A549 (cell line): ENCODE data around the gene SPATA16. TPM values are rescaled to one million over a fixed set of nuclear protein-coding genes. Genes with fewer than 3 reads are reported as not detected.

Experiments used
- ATAC-seq, 2 experiments: fragments of 200-7000 bp in 1 of 2; fragments of >200 bp in 1 of 2; cut with Nextera tagmentation in 1 of 2; cut with Tn5 transposase in 1 of 2; 3 replicates each; pipeline versions ENCODE4 v1.8.0 to v1.9.1; 2018 to 2020; ENCODE audit warnings: mild to moderate bottlenecking in 1 of 2, moderate library complexity in 1 of 2
- CTCF ChIA-PET: fragments of 300-600 bp; sonication (Branson Sonifier 250); formaldehyde crosslinking; extraction: SDS; loops from one replicate; lab custom pipeline; 2021; ENCODE audit warnings: antibody characterized with exemption, inconsistent platforms; lab: Yijun Ruan, JAX
- POLR2A ChIA-PET: fragments of 350-600 bp; formaldehyde crosslinking; extraction: SDS; loops from one replicate; lab custom pipeline; 2021; ENCODE audit warnings: antibody characterized with exemption, inconsistent platforms; lab: Yijun Ruan, JAX
- DNase-seq, 2 experiments: peaks; one replicate each; pipeline versions ENCODE4 v3.0.0 to v3.0.0-alpha.2; 2011 to 2016; ENCODE audit warnings: low read depth in 1 of 2, low spot score in 1 of 2
- FAIRE-seq: peaks from 2 replicates; lab custom pipeline; 2011; peaks lifted over from hg19 to GRCh38; lab: Jason Lieb, UNC
- H3K27ac ChIP-seq, 2 experiments: fragments of >200 bp; sonication (Bioruptor Twin); formaldehyde crosslinking; 3 replicates each; pipeline ENCODE4 v1.5.1; 2016 to 2017
- H3K4me1 ChIP-seq: fragments of >200 bp; sonication (Bioruptor Twin); formaldehyde crosslinking; 3 replicates; pipeline ENCODE4 v1.6.1; 2016
- H3K4me2 ChIP-seq: fragments of >200 bp; sonication (Bioruptor Twin); formaldehyde crosslinking; 3 replicates; pipeline ENCODE4 v1.6.1; 2016
- H3K4me3 ChIP-seq: fragments of >200 bp; sonication (Bioruptor Twin); formaldehyde crosslinking; 3 replicates; pipeline ENCODE4 v1.5.1; 2016
- H3K9me3 ChIP-seq: fragments of >200 bp; sonication (Bioruptor Twin); formaldehyde crosslinking; 3 replicates; pipeline ENCODE4 v1.6.1; 2016
- BHLHE40 ChIP-seq: IDR thresholded peaks from 2 replicates; pipeline ENCODE4 v1.6.1; 2012; ENCODE audit warnings: low read depth, low read length, inconsistent platforms
- CEBPB ChIP-seq, 2 experiments: fragments of >200 bp in 1 of 2; sonication (Bioruptor Twin) in 1 of 2; formaldehyde crosslinking in 1 of 2; IDR thresholded peaks; 2 replicates each; pipeline ENCODE4 v1.6.1; 2012 to 2016
- CHD2 ChIP-seq: fragments of 150-350 bp; IDR thresholded peaks from 2 replicates; pipeline ENCODE4 v1.6.1; 2014; ENCODE audit warnings: low read length; ENCODE audit not compliant: partially characterized antibody
- E2F6 ChIP-seq: IDR thresholded peaks from 2 replicates; pipeline ENCODE4 v1.6.1; 2012; ENCODE audit warnings: low read depth, borderline replicate concordance
- FOSB ChIP-seq: fragments of 250-450 bp; sonication (Bioruptor Pico); IDR thresholded peaks from 2 replicates; pipeline ENCODE4 v1.5.0; 2020; ENCODE audit warnings: mild to moderate bottlenecking, moderate library complexity
- FOSL2 ChIP-seq, 2 experiments: fragments of 450-650 bp in 1 of 2; fragments of >200 bp in 1 of 2; sonication (Bioruptor Twin) in 1 of 2; formaldehyde crosslinking; IDR thresholded peaks; 2 replicates each; pipeline versions ENCODE4 v1.5.0 to v1.6.1; 2016 to 2020; ENCODE audit warnings: mild to moderate bottlenecking in 1 of 2, moderate library complexity in 1 of 2
- HEYL ChIP-seq: fragments of 250-450 bp; sonication (Bioruptor Pico); IDR thresholded peaks from 2 replicates; pipeline ENCODE4 v1.8.0; 2021; ENCODE audit warnings: mild to moderate bottlenecking, moderate library complexity
- HOXB13 ChIP-seq: fragments of 250-450 bp; sonication (Bioruptor Pico); IDR thresholded peaks from 2 replicates; pipeline ENCODE4 v1.5.0; 2020; ENCODE audit warnings: low read depth, mild to moderate bottlenecking, moderate library complexity
- HOXB5 ChIP-seq: fragments of 250-450 bp; sonication (Bioruptor Pico); IDR thresholded peaks from 2 replicates; pipeline ENCODE4 v1.5.0; 2020; ENCODE audit warnings: mild to moderate bottlenecking, moderate library complexity
- MAFK ChIP-seq: fragments of 450-650 bp; IDR thresholded peaks from 2 replicates; pipeline ENCODE4 v1.6.1; 2014; ENCODE audit not compliant: partially characterized antibody
- NFE2L2 ChIP-seq: fragments of 150-350 bp; conservative IDR thresholded peaks from 2 replicates; pipeline ENCODE4 v1.6.1; 2014; ENCODE audit warnings: low read length
- POLR2A ChIP-seq: IDR thresholded peaks from 2 replicates; pipeline ENCODE4 v1.6.1; 2012; ENCODE audit warnings: mild to moderate bottlenecking, low read length
- RARB ChIP-seq: fragments of 250-450 bp; sonication (Bioruptor Pico); IDR thresholded peaks from 2 replicates; pipeline ENCODE4 v1.8.0; 2021; ENCODE audit warnings: mild to moderate bottlenecking, moderate library complexity
- RNF2 ChIP-seq: fragments of 200-600 bp; sonication (generic); IDR thresholded peaks from 2 replicates; pipeline ENCODE4 v1.6.1; 2016; ENCODE audit warnings: low read depth, mild to moderate bottlenecking, antibody characterized with exemption, moderate library complexity, borderline replicate concordance
- USF2 ChIP-seq: fragments of 450-650 bp; IDR thresholded peaks from 2 replicates; pipeline ENCODE4 v1.6.1; 2014; ENCODE audit warnings: antibody characterized with exemption
- ZC3H11A ChIP-seq: fragments of 450-650 bp; IDR thresholded peaks from 2 replicates; pipeline ENCODE4 v1.6.1; 2014; ENCODE audit warnings: antibody characterized with exemption, mild to moderate bottlenecking
- ZSCAN20 ChIP-seq: fragments of 250-450 bp; sonication (Bioruptor Pico); IDR thresholded peaks from 2 replicates; pipeline ENCODE4 v1.8.0; 2022; ENCODE audit warnings: mild to moderate bottlenecking, moderate library complexity
- WGBS: methylation state at CpG from one replicate; pipeline ENCODE4 v1.1.6; 2017; ENCODE audit errors: missing lambda C conversion rate; 5-methylcytosine and 5-hydroxymethylcytosine counted together
- polyA plus RNA-seq, 4 experiments: library from polyadenylated mRNA; depleted of rRNA in 3 of 4; stranded (reverse); fragments of >200 nt; fragmentation: RNase III in 1 of 4; extraction: RNeasy Plus Mini Kit Qiagen cat#74134 plus additional on column Dnase treatment in 1 of 4; gene quantifications; 2 replicates in 3 of 4; 3 replicates in 1 of 4; pipeline ENCODE4 v1.2.3, GENCODE V29; 2011 to 2017
- TF ChIP-seq, protein P1 (sequence below): fragments of >200 bp; sonication (Bioruptor Twin); formaldehyde crosslinking; IDR thresholded peaks from 3 replicates; pipeline ENCODE4 v1.5.1; 2016
- TF ChIP-seq, protein P2 (sequence below): fragments of >200 bp; sonication (Bioruptor Twin); formaldehyde crosslinking; IDR thresholded peaks from 3 replicates; pipeline ENCODE4 v1.6.1; 2016
- TF ChIP-seq, protein P3 (sequence below): IDR thresholded peaks from 2 replicates; pipeline ENCODE4 v1.6.1; 2012
- TF ChIP-seq, protein P4 (sequence below): fragments of 250-450 bp; sonication (Bioruptor Pico); IDR thresholded peaks from 2 replicates; pipeline ENCODE4 v1.5.0; 2021; ENCODE audit warnings: mild to moderate bottlenecking, moderate library complexity, borderline replicate concordance
- TF ChIP-seq, protein P5 (sequence below): fragments of 250-450 bp; sonication (Bioruptor Pico); IDR thresholded peaks from 2 replicates; pipeline ENCODE4 v1.5.0; 2020; ENCODE audit warnings: low read depth, mild to moderate bottlenecking, moderate library complexity

Gene SPATA16
- polyA plus RNA-seq, 2 of the 4 experiments (the other 2 are of a cell fraction), result not detected

- CTCF ChIA-PET, result no interaction called here
- 0% methylated on average over 1 of the region's 1 CpG for WGBS
- H3K4me3 ChIP-seq, result no peak overlapping the region
- POLR2A ChIA-PET, result no interaction called here
- TF ChIP-seq HEYL (CRISPR knock-in tag), result no peak
- TF ChIP-seq BHLHE40, result no peak
- TF ChIP-seq NFE2L2, result no peak
- TF ChIP-seq MAFK, result no peak
- TF ChIP-seq, protein P1, sequence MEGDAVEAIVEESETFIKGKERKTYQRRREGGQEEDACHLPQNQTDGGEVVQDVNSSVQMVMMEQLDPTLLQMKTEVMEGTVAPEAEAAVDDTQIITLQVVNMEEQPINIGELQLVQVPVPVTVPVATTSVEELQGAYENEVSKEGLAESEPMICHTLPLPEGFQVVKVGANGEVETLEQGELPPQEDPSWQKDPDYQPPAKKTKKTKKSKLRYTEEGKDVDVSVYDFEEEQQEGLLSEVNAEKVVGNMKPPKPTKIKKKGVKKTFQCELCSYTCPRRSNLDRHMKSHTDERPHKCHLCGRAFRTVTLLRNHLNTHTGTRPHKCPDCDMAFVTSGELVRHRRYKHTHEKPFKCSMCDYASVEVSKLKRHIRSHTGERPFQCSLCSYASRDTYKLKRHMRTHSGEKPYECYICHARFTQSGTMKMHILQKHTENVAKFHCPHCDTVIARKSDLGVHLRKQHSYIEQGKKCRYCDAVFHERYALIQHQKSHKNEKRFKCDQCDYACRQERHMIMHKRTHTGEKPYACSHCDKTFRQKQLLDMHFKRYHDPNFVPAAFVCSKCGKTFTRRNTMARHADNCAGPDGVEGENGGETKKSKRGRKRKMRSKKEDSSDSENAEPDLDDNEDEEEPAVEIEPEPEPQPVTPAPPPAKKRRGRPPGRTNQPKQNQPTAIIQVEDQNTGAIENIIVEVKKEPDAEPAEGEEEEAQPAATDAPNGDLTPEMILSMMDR, result no peak
- TF ChIP-seq E2F6, result no peak
- H3K27ac ChIP-seq, result no peak overlapping the region
- no peak for FAIRE-seq
- H3K4me2 ChIP-seq, result no peak overlapping the region
- ATAC-seq, result no peak
- H3K4me1 ChIP-seq, result no peaks in the 10 kb centered on the region
- DNase-seq, result no peak
- H3K9me3 ChIP-seq, result no peaks in the 10 kb centered on the region
Measured at GRCh38 chr3:173103469-173103868, 37.6 kb downstream of the SPATA16 start.

DNA sequence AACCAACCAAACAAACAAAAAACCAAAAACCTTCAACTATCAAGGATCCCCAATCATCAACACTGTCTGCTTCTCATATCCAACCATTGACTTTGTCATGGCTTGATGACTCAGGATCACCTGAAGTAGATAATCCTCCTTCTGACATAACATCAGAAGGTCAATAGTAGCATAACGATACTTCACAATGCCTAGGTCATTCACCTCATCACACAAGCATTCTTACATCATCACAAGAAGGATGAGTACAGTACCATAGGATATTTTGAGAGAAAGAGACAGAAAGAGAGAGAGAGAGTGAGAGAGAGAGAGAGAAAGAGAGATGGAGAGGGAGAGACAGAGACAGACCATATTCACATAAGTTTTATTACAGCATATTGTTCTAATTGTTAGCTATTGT, 42.1 kb downstream of the SPATA16 start:
- no peak for TF ChIP-seq HOXB13 (CRISPR knock-in tag)
- Histone ChIP-seq H3K4me3 (no peak overlapping the region), H3K4me1 (no peaks in the 10 kb centered on the region), H3K9me3 (no peaks in the 10 kb centered on the region), H3K4me2 (no peak overlapping the region), H3K27ac (no peak overlapping the region)
- 0% methylated on average over 1 of the region's 1 CpG for WGBS
- ATAC-seq (no peak), FAIRE-seq (no peak), DNase-seq (no peak)
- ChIA-PET POLR2A (no interaction called here), CTCF (interaction anchor here (0.6 kb wide), 1 partner anchor 67 kb away, joined by 3 read pairs; no protein-coding TSS in a partner anchor)

DNA sequence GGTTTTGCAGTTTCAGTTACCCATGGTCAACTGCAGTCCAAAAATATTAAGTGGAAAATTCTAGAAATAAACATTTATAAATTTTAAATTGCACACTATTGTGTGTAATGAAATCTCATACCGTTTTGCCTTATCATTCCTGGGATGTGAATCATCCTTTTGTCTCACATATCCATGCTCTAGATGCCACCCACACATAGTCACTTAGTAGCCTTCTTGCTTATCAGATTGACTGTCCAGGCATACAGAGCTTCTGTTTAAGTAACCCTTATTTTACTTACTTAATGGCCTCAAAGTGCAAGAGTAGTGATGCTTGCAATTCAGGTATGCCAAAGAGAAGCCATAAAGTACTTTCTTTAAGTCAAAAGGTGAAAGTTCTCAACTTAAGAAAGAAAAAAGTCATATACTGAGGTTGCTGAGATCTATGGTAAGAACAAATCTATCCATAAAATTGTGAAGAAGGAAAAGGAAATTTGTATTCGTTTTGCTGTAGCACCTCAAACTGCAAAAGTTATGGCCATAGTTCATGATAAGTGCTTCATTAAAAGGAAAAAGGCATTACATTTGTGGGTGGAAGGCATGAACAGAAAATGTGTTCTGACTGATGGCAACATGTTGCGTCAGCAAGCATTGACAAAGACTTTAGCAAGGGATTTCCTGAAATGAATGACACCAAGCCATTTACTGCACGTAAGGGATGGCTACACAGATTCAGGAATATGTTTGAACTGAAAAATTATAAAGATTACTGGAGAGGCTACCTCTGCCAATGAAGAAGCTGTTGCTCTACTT, 43.8 kb downstream of the SPATA16 start:
- DNase-seq (peak in 1 of 2 experiments; percentile 2), ATAC-seq (no peak), FAIRE-seq (no peak)
- CTCF ChIA-PET, result no interaction called here
- POLR2A ChIA-PET, result no interaction called here
- no peak for TF ChIP-seq RNF2
- TF ChIP-seq, protein P2, sequence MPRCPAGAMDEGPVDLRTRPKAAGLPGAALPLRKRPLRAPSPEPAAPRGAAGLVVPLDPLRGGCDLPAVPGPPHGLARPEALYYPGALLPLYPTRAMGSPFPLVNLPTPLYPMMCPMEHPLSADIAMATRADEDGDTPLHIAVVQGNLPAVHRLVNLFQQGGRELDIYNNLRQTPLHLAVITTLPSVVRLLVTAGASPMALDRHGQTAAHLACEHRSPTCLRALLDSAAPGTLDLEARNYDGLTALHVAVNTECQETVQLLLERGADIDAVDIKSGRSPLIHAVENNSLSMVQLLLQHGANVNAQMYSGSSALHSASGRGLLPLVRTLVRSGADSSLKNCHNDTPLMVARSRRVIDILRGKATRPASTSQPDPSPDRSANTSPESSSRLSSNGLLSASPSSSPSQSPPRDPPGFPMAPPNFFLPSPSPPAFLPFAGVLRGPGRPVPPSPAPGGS, result no peak
- no peak for TF ChIP-seq FOSB (CRISPR knock-in tag)
- no peak for TF ChIP-seq ZSCAN20 (CRISPR knock-in tag)
- no peak for TF ChIP-seq POLR2A
- no peak for TF ChIP-seq FOSL2 (IDR thresholded peaks at IDR 0.05)
- no peak for TF ChIP-seq FOSL2 (CRISPR knock-in tag; IDR thresholded peaks at IDR 0.05)
- TF ChIP-seq HOXB5 (CRISPR knock-in tag), result no peak
- TF ChIP-seq HOXB13 (CRISPR knock-in tag), result no peak
- TF ChIP-seq CHD2, result no peak
- TF ChIP-seq ZC3H11A, result no peak
- TF ChIP-seq CEBPB (IDR thresholded peaks at IDR 0.05), result no peak
- TF ChIP-seq, protein P3, sequence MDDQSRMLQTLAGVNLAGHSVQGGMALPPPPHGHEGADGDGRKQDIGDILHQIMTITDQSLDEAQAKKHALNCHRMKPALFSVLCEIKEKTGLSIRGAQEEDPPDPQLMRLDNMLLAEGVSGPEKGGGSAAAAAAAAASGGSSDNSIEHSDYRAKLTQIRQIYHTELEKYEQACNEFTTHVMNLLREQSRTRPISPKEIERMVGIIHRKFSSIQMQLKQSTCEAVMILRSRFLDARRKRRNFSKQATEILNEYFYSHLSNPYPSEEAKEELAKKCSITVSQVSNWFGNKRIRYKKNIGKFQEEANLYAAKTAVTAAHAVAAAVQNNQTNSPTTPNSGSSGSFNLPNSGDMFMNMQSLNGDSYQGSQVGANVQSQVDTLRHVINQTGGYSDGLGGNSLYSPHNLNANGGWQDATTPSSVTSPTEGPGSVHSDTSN, result no peak
- TF ChIP-seq, protein P4, sequence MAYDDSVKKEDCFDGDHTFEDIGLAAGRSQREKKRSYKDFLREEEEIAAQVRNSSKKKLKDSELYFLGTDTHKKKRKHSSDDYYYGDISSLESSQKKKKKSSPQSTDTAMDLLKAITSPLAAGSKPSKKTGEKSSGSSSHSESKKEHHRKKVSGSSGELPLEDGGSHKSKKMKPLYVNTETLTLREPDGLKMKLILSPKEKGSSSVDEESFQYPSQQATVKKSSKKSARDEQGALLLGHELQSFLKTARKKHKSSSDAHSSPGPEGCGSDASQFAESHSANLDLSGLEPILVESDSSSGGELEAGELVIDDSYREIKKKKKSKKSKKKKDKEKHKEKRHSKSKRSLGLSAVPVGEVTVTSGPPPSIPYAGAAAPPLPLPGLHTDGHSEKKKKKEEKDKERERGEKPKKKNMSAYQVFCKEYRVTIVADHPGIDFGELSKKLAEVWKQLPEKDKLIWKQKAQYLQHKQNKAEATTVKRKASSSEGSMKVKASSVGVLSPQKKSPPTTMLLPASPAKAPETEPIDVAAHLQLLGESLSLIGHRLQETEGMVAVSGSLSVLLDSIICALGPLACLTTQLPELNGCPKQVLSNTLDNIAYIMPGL (CRISPR knock-in tag), result no peak
- no peak for TF ChIP-seq USF2
- TF ChIP-seq, protein P5, sequence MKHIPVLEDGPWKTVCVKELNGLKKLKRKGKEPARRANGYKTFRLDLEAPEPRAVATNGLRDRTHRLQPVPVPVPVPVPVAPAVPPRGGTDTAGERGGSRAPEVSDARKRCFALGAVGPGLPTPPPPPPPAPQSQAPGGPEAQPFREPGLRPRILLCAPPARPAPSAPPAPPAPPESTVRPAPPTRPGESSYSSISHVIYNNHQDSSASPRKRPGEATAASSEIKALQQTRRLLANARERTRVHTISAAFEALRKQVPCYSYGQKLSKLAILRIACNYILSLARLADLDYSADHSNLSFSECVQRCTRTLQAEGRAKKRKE (CRISPR knock-in tag), result no peak
- TF ChIP-seq BHLHE40, result no peak
- no peak for TF ChIP-seq RARB
- Histone ChIP-seq H3K4me2 (no peak overlapping the region), H3K4me1 (no peaks in the 10 kb centered on the region), H3K4me3 (no peak overlapping the region), H3K9me3 (no peaks in the 10 kb centered on the region), H3K27ac (no peak overlapping the region)
- WGBS, result 13% methylated on average over 4 of the region's 4 CpGs
